ENCODE data around the gene POGZ. TPM values are rescaled to one million over a fixed set of nuclear protein-coding genes. Genes with fewer than 3 reads are reported as not detected.

Gene POGZ
- total and polyA plus RNA-seq, 2 of the 13 experiments (the other 11 are each of a cell fraction or from before 2014, with no cell fraction given), result 15.3 to 45.6 TPM

- FAIRE-seq (no peak), ATAC-seq (no peak), DNase-seq (ENCODE audit: low spot score) (no peak)
- Histone ChIP-seq H3K27me3 (ENCODE audit: control insufficient read depth in 1 of 2, insufficient read depth in 2 of 2, low read length in 2 of 2) (no peaks in the 10 kb centered on the region), H3K79me2 (ENCODE audit: insufficient read depth, low read length) (peaks cover 89% of the 10 kb centered on the region), H3K36me3 (replicated peaks in 1 of 2; ENCODE audit: control insufficient read depth in 1 of 2, insufficient read depth in 2 of 2, low read length in 2 of 2) (0 out of 5 replicates have a peak, but pooled peaks cover 0 to 9% of the 10 kb centered on the region in 2 experiments), H4K20me1 (ENCODE audit: insufficient read depth, low read length) (peaks cover 42% of the 10 kb centered on the region), H3K4me2 (ENCODE audit: low read depth, low read length) (no peak overlapping the region), H3K4me1 (ENCODE audit: insufficient read depth, low read length) (no peaks in the 10 kb centered on the region), H3K4me3 (replicated peaks in 1 of 3; ENCODE audit: insufficient read depth in 1 of 3, low read depth in 2 of 3, low read length in 3 of 3) (no peak overlapping the region), H3K9me3 (ENCODE audit: low read length) (no peaks in the 10 kb centered on the region), H3K9ac (ENCODE audit: insufficient read depth, low read depth, low read length) (no peak overlapping the region), H3K27ac (ENCODE audit: extremely low read length, insufficient read depth, low read length) (no peak overlapping the region), H2AFZ (ENCODE audit: low read length) (no peak overlapping the region)
- WGBS (ENCODE audit: low lambda C conversion rate), result 79% methylated on average over 2 of the region's 2 CpGs
- in situ Hi-C loops (cut with HindIII; ENCODE audit: extremely low pct_ligation_motif_present, low pct_unique_long_range_greater_than_20kb) (no loop called here), intact Hi-C loops (cut with micrococcal nuclease; ENCODE audit: unreplicated experiment) (loop anchor here (10.0 kb wide), 2 partner anchors 147 to 387 kb away; partner anchors contain the start of genes C2CD4D and RORC)
- POLR2A ChIA-PET, result no interaction called here
- CTCF ChIA-PET (ENCODE audit: low intra/inter-chr PET ratio, low total read pairs), result no interaction called here
- BruUV-seq (replicated peaks), result no TSS peak
- TF ChIP-seq NONO (IDR thresholded peaks at IDR 0.05) (no peak), NONO (CRISPR knock-in tag; conservative IDR thresholded peaks at IDR 0.05) (no peak), ATF7-NPFF (CRISPR knock-in tag; IDR thresholded peaks at IDR 0.05; ENCODE audit: low read depth) (no peak), ZNF225 (CRISPR knock-in tag; IDR thresholded peaks at IDR 0.05) (no peak), ZBTB49 (CRISPR knock-in tag; IDR thresholded peaks at IDR 0.05; ENCODE audit: borderline replicate concordance) (no peak), SMAD1 (CRISPR knock-in tag; IDR thresholded peaks at IDR 0.05; ENCODE audit: borderline replicate concordance, low read depth) (no peak), SP4 (CRISPR knock-in tag; IDR thresholded peaks at IDR 0.05) (no peak), ZBTB1 (CRISPR knock-in tag; IDR thresholded peaks at IDR 0.05; ENCODE audit: borderline replicate concordance) (no peak), MED8 (CRISPR knock-in tag; IDR thresholded peaks at IDR 0.05; ENCODE audit: insufficient replicate concordance) (no peak), TGIF2 (CRISPR knock-in tag; IDR thresholded peaks at IDR 0.05) (no peak), ISX (CRISPR knock-in tag; conservative IDR thresholded peaks at IDR 0.05) (no peak), SRF (IDR thresholded peaks at IDR 0.05; ENCODE audit: low read depth, low read length) (no peak), SOX5 (CRISPR knock-in tag; IDR thresholded peaks at IDR 0.05; ENCODE audit: borderline replicate concordance) (no peak)
Observed at GRCh38 chr1:151447696-151448095, 11.6 kb downstream of the POGZ start.

Measured in HepG2 (cell line).